ENCODE data around the gene USF3.

USF3 gene

GRCh38 chr3:113617726-113618125, 78.7 kb downstream of the USF3 start:
- DNase-seq (ENCODE audit: low read depth): no peak
- no peak overlapping the region for H3K4me3 ChIP-seq (ENCODE audit: low read length)
- TF ChIP-seq CTCF (conservative IDR thresholded peaks at IDR 0.05; ENCODE audit: low read depth, low read length): no peak

GRCh38 chr3:113615976-113616375, 80.5 kb downstream of the USF3 start:
- no peak overlapping the region for H3K4me3 ChIP-seq (ENCODE audit: low read length)
- TF ChIP-seq CTCF (conservative IDR thresholded peaks at IDR 0.05; ENCODE audit: low read depth, low read length): no peak
- DNase-seq (ENCODE audit: low read depth): no peak

- no peak for DNase-seq (ENCODE audit: low read depth)
Measured at GRCh38 chr3:113614402-113614801, 82.0 kb downstream of the USF3 start.

GRCh38 chr3:113607219-113607596, 89.2 kb downstream of the USF3 start:
- no peak for DNase-seq (ENCODE audit: low read depth)
- no peak overlapping the region for H3K4me3 ChIP-seq (ENCODE audit: low read length)
- no peak for TF ChIP-seq CTCF (conservative IDR thresholded peaks at IDR 0.05; ENCODE audit: low read depth, low read length)

More at GRCh38 chr3:113614402-113614801, 82.0 kb downstream of the USF3 start:
- no peak overlapping the region for H3K4me3 ChIP-seq (ENCODE audit: low read length)
- no peak for TF ChIP-seq CTCF (conservative IDR thresholded peaks at IDR 0.05; ENCODE audit: low read depth, low read length)

GRCh38 chr3:113606539-113607218, 89.8 kb downstream of the USF3 start:
- TF ChIP-seq CTCF (conservative IDR thresholded peaks at IDR 0.05; ENCODE audit: low read depth, low read length): no peak
- DNase-seq (ENCODE audit: low read depth): no peak
- H3K4me3 ChIP-seq (ENCODE audit: low read length): no peak overlapping the region

GRCh38 chr3:113602836-113603235, 93.6 kb downstream of the USF3 start:
- no peak for DNase-seq (ENCODE audit: low read depth)
- no peak overlapping the region for H3K4me3 ChIP-seq (ENCODE audit: low read length)
- no peak for TF ChIP-seq CTCF (conservative IDR thresholded peaks at IDR 0.05; ENCODE audit: low read depth, low read length)

GRCh38 chr3:113602256-113602655, 94.2 kb downstream of the USF3 start:
- no peak overlapping the region for H3K4me3 ChIP-seq (ENCODE audit: low read length)
- TF ChIP-seq CTCF (conservative IDR thresholded peaks at IDR 0.05; ENCODE audit: low read depth, low read length): no peak
- DNase-seq (ENCODE audit: low read depth): no peak
